GM12873 (cell line): ENCODE data around the gene POLQ.

ENCODE experiments used
- CTCF ChIP-seq: IDR thresholded peaks from 2 replicates; pipeline ENCODE4 v1.5.1; 2012; ENCODE audit warnings: low read depth, mild to moderate bottlenecking, moderate library complexity, low read length, control low read depth; ENCODE audit not compliant: insufficient read depth; ENCODE audit errors: missing control alignments

POLQ gene

GRCh38 chr3:121545574-121546455, at the start of gene POLQ:
TSS of gene POLQ (minus strand) at chr3:121545988. CDS start at chr3:121545877, 111 bp downstream.
- TF ChIP-seq CTCF = no peak

GRCh38 chr3:121594850-121595249, 49.1 kb upstream of the POLQ start:
- TF ChIP-seq CTCF = no peak

- TF ChIP-seq CTCF = no peak
These were observed 47.3 kb upstream of the POLQ start, which contains the start of gene FBXO40 for GRCh38 chr3:121592856-121593702. TSS of gene FBXO40 (plus strand) at chr3:121593379. CDS start at chr3:121620576, 27,197 bp downstream.

GRCh38 chr3:121584418-121584817, 38.6 kb upstream of the POLQ start:
- no peak for TF ChIP-seq CTCF

GRCh38 chr3:121581691-121582090, 35.9 kb upstream of the POLQ start:
- TF ChIP-seq CTCF = no peak

GRCh38 chr3:121574449-121574848, 28.7 kb upstream of the POLQ start:
- no peak for TF ChIP-seq CTCF

- no peak for TF ChIP-seq CTCF
These were observed 21.9 kb upstream of the POLQ start, which contains the start of gene ARGFX for GRCh38 chr3:121567649-121568048. TSS of gene ARGFX (plus strand) at chr3:121567949. CDS start at chr3:121570714, 2,765 bp downstream.
